Endothelial cell (in vitro differentiated cells): ENCODE measurements around the gene KIAA1755. TPM values are rescaled to one million over a fixed set of nuclear protein-coding genes. Genes with fewer than 3 reads are reported as not detected.

Experiments used
- DNase-seq: peaks from one replicate; pipeline ENCODE4 v3.0.0; 2021; ENCODE audit warnings: low spot score
- H3K27ac Mint-ChIP-seq: one replicate; pipeline ENCODE4 v1.8.0; 2021; ENCODE audit warnings: mixed read lengths, inconsistent platforms; ENCODE audit not compliant: unreplicated experiment
- H3K27me3 Mint-ChIP-seq: one replicate; pipeline ENCODE4 v1.8.0; 2021; ENCODE audit warnings: mild to moderate bottlenecking, moderate library complexity, mixed read lengths, inconsistent platforms; ENCODE audit not compliant: unreplicated experiment
- H3K36me3 Mint-ChIP-seq: one replicate; pipeline ENCODE4 v1.8.0; 2021; ENCODE audit warnings: mild to moderate bottlenecking, low read depth, mixed read lengths, inconsistent platforms; ENCODE audit not compliant: unreplicated experiment
- H3K4me1 Mint-ChIP-seq: one replicate; pipeline ENCODE4 v1.8.0; 2021; ENCODE audit warnings: mild to moderate bottlenecking, mixed read lengths, inconsistent platforms; ENCODE audit not compliant: unreplicated experiment
- H3K4me3 Mint-ChIP-seq: one replicate; pipeline ENCODE4 v1.8.0; 2021; ENCODE audit warnings: mild to moderate bottlenecking, mixed read lengths, inconsistent platforms; ENCODE audit not compliant: unreplicated experiment
- H3K9me3 Mint-ChIP-seq: one replicate; pipeline ENCODE4 v1.8.0; 2021; ENCODE audit warnings: mixed read lengths, inconsistent platforms; ENCODE audit not compliant: unreplicated experiment
- CTCF ChIP-seq: fragments of 200-600 bp; sonication (generic); IDR thresholded peaks from one replicate; pipeline ENCODE4 v1.5.0; 2021; ENCODE audit warnings: antibody characterized with exemption; ENCODE audit not compliant: unreplicated experiment
- total RNA-seq: library from RNA; stranded (reverse); fragmentation: NEBNext Ultra II Directional; extraction: Animal tissue kit (Norgen Biotek cat#: 25700); gene quantifications from one replicate; pipeline ENCODE4 v1.2.1, GENCODE V29; 2021; ENCODE audit not compliant: unreplicated experiment

Gene KIAA1755
- total RNA-seq, 1 donor from 2014 or later: not detected

- Mint-ChIP-seq H3K27me3 (peaks cover 9% of the 10 kb centered on the region), H3K27ac (no peak overlapping the region), H3K9me3 (no peaks in the 10 kb centered on the region), H3K4me1 (peaks cover 8% of the 10 kb centered on the region), H3K4me3 (no peak overlapping the region), H3K36me3 (no peaks in the 10 kb centered on the region)
- no peak for DNase-seq
- no peak for TF ChIP-seq CTCF
These were observed 64.5 kb downstream of the KIAA1755 start for GRCh38 chr20:38196076-38196475.

GRCh38 chr20:38195521-38195920, 65.0 kb downstream of the KIAA1755 start:
- Mint-ChIP-seq H3K27ac (no peak overlapping the region), H3K36me3 (no peaks in the 10 kb centered on the region), H3K4me1 (peaks cover 8% of the 10 kb centered on the region), H3K27me3 (peaks cover 9% of the 10 kb centered on the region), H3K9me3 (no peaks in the 10 kb centered on the region), H3K4me3 (no peak overlapping the region)
- TF ChIP-seq CTCF: no peak
- DNase-seq: no peak

- Mint-ChIP-seq H3K27ac (no peak overlapping the region), H3K36me3 (no peaks in the 10 kb centered on the region), H3K27me3 (peaks cover 9% of the 10 kb centered on the region), H3K4me3 (no peak overlapping the region), H3K9me3 (no peaks in the 10 kb centered on the region), H3K4me1 (peaks cover 8% of the 10 kb centered on the region)
- no peak for DNase-seq
- TF ChIP-seq CTCF: no peak
These were observed 65.5 kb downstream of the KIAA1755 start for GRCh38 chr20:38194971-38195504.

GRCh38 chr20:38193586-38194105, 66.9 kb downstream of the KIAA1755 start:
- H3K27me3 Mint-ChIP-seq: peaks cover 8% of the 10 kb centered on the region
- no peak for TF ChIP-seq CTCF
- H3K27ac Mint-ChIP-seq: no peak overlapping the region
- H3K4me1 Mint-ChIP-seq: peaks cover 8% of the 10 kb centered on the region
- no peaks in the 10 kb centered on the region for H3K36me3 Mint-ChIP-seq
- no peak overlapping the region for H3K4me3 Mint-ChIP-seq
- no peaks in the 10 kb centered on the region for H3K9me3 Mint-ChIP-seq
- no peak for DNase-seq

- no peak for TF ChIP-seq CTCF
- no peak for DNase-seq
- peaks cover 8% of the 10 kb centered on the region for H3K27me3 Mint-ChIP-seq
- peaks cover 8% of the 10 kb centered on the region for H3K4me1 Mint-ChIP-seq
- H3K27ac Mint-ChIP-seq: no peak overlapping the region
- no peaks in the 10 kb centered on the region for H3K36me3 Mint-ChIP-seq
- no peaks in the 10 kb centered on the region for H3K9me3 Mint-ChIP-seq
- H3K4me3 Mint-ChIP-seq: no peak overlapping the region
These were observed 68.1 kb downstream of the KIAA1755 start for GRCh38 chr20:38192323-38192885.
